PFSK-1 (cell line): ENCODE results near the gene IGSF9.

Experiments used
- FOXP2 ChIP-seq: optimal IDR thresholded peaks from 2 replicates; pipeline ENCODE3; 2011; ENCODE audit warnings: borderline replicate concordance, control low read depth, inconsistent platforms; ENCODE audit not compliant: insufficient read depth; ENCODE audit errors: extremely low read length, extremely low read depth
- POLR2AphosphoS5 ChIP-seq: IDR thresholded peaks from 2 replicates; pipeline ENCODE4 v1.6.1; 2012; ENCODE audit warnings: low read depth, mild to moderate bottlenecking, control low read depth, low read length, moderate library complexity
- REST ChIP-seq, 2 experiments: IDR thresholded peaks; 2 replicates each; pipeline versions ENCODE4 v1.6.1 to v1.8.0; 2011 to 2012; ENCODE audit warnings: low read depth in 2 of 2, low read length in 2 of 2, control low read depth in 1 of 2, inconsistent platforms in 1 of 2, mild to moderate bottlenecking in 1 of 2, moderate library complexity in 1 of 2; ENCODE audit not compliant: insufficient read depth in 1 of 2
- SIN3A ChIP-seq: IDR thresholded peaks from 2 replicates; pipeline ENCODE4 v1.6.1; 2012; ENCODE audit warnings: mild to moderate bottlenecking, low read length, moderate library complexity, borderline replicate concordance; ENCODE audit not compliant: insufficient read depth
- TAF1 ChIP-seq: IDR thresholded peaks from 2 replicates; pipeline ENCODE4 v1.6.1; 2012; ENCODE audit warnings: low read length, control low read depth, borderline replicate concordance; ENCODE audit not compliant: insufficient read depth

IGSF9 gene

GRCh38 chr1:159974350-159974965 is 29.0 kb upstream of the IGSF9 start:
- TF ChIP-seq FOXP2 (no peak), SIN3A (no peak), REST (IDR thresholded peaks at IDR 0.05; ENCODE audit: insufficient read depth in 1 of 2, low read depth in 2 of 2, low read length in 2 of 2) (no peak), POLR2AphosphoS5 (no peak), TAF1 (no peak)

GRCh38 chr1:159973350-159973940 is 28.0 kb upstream of the IGSF9 start:
- TF ChIP-seq POLR2AphosphoS5 (no peak), TAF1 (no peak), REST (IDR thresholded peaks at IDR 0.05; ENCODE audit: insufficient read depth in 1 of 2, low read depth in 2 of 2, low read length in 2 of 2) (no peak), FOXP2 (no peak), SIN3A (no peak)

- TF ChIP-seq REST (IDR thresholded peaks at IDR 0.05; ENCODE audit: insufficient read depth in 1 of 2, low read depth in 2 of 2, low read length in 2 of 2) (no peak), SIN3A (no peak), POLR2AphosphoS5 (no peak), FOXP2 (no peak), TAF1 (no peak)
Observed at GRCh38 chr1:159972443-159973205, 27.2 kb upstream of the IGSF9 start.

- TF ChIP-seq FOXP2 (no peak), POLR2AphosphoS5 (no peak), TAF1 (no peak), SIN3A (no peak), REST (IDR thresholded peaks at IDR 0.05; ENCODE audit: insufficient read depth in 1 of 2, low read depth in 2 of 2, low read length in 2 of 2) (no peak)
Observed at GRCh38 chr1:159970932-159971342, 25.5 kb upstream of the IGSF9 start.
